ENCODE measurements around the gene FAM161A.
"Not testable (repeated sequence)": the region's sequence is repeated elsewhere in the genome, so short reads cannot be mapped to it uniquely, and the experiment has no call there.

FAM161A gene, protein sequence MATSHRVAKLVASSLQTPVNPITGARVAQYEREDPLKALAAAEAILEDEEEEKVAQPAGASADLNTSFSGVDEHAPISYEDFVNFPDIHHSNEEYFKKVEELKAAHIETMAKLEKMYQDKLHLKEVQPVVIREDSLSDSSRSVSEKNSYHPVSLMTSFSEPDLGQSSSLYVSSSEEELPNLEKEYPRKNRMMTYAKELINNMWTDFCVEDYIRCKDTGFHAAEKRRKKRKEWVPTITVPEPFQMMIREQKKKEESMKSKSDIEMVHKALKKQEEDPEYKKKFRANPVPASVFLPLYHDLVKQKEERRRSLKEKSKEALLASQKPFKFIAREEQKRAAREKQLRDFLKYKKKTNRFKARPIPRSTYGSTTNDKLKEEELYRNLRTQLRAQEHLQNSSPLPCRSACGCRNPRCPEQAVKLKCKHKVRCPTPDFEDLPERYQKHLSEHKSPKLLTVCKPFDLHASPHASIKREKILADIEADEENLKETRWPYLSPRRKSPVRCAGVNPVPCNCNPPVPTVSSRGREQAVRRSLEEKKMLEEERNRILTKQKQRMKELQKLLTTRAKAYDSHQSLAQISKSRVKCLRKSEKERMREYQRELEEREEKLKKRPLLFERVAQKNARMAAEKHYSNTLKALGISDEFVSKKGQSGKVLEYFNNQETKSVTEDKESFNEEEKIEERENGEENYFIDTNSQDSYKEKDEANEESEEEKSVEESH

DNA sequence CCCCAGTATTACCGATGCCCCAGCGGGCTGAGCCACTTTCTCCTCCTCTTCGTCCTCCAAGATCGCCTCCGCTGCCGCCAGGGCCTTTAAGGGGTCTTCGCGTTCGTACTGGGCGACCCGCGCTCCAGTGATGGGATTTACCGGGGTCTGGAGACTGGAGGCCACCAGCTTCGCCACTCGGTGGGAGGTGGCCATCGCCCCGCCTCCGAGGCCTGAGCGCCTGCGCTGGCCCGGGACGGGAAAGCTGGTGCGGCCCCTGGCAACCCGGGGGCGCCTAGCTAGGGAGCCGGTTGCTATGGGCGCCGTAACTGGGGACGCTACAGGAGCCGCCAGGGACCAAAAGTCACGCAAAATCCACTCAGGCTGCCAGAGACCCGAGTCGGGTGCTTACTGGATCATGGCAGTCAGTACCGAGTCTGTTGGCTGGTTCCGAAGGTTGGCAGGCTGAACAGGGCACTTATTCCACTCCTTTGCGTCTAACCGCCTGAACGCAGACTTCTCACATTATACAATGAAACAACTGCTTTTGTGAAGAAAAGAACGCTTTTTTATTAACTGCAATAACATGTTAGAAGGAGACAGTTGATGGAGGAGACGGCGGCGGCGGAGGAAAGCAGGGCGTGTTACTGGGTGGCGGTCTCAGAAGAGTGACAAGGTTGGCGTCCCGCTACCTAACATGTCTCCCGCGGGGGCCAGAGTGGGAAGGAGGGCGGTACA is at the start of gene FAM161A:
Gene FAM161A, minus strand, starts transcription at position 214 of the 717 bp plus-strand sequence. Its CDS starts 19 bp downstream, at position 195.
- peak; percentile 74 for DNase-seq

DNA sequence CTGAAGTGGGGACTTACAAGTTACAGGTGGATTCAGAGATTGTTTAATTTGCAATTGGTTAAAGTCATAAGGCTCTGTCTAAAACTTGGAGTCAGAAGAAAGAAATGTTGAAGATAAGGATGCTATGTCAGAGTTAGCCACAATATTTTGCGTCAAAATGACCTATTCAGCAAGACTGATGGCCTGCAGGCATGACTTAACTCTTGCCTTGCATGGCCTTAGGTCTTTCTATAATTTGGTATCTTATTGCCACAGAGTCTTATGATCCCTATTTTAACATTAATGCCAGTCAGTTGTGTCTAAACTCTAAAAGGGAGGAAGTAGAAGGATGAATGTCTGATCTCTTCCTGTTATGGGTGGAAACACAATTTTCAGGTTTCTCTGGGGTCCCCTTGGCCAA is 46.4 kb upstream of the FAM161A start:
- no peak for DNase-seq

DNA sequence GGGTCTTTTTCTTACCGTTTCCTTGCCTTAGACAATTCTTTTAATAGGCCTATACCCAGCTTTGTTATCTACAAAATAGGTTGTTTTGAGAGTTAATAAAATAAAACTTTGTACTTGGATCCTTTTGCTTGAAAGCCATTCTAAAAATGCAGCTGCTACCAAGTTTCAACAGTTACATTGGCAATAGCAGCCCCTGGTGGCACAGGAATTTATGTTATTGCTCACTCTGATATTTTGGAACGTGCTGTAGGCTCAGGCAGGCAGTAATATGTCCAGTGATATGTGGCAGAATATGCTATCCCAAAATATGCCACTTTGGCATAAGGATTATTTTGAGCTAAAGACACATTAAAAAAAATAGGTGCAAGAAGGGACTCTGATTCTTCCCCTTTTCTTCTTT is 45.0 kb upstream of the FAM161A start:
- DNase-seq: peak; percentile 14

DNA sequence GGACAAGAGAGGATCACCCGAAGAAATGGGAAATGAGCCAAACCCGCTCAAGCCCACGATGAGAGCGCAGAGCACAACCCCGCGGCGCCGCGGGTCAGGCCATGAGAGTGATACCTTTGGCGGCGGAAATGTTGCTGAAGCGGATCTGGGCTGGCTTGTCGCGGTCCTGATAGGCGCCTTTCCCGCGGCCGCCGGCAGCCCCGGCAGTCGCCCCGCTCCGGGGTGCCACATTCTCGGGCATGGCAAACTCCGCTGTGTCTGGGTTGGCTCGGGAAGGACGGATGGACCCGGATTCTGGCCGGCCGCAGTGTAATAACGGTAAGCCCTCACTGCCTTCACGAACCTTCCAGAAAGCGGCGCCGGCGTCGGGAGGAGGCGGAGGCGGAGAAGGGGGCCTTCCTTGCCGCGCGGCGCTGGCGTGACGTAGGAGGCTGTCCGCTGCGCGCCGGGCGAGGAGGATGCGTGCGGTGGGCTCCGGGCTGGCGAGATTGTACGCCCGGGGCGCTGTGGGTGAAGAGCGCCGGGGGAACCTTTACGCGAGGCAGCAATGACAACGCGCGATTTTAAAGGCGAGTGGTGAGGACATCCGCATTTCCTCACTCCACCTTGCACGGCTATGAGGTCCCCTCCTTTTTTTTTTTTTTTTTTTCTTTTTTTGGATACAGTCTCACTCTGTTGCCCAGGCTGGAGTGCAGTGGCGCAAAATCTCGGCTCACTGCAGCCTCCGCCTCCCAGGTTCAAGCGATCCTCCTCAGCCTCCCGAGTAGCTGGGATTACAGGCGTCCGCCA is 34.6 kb upstream of the FAM161A start, which contains the start of gene CCT4:
Gene CCT4, minus strand, starts transcription at position 390 of the 789 bp plus-strand sequence. Its CDS starts 149 bp downstream, at position 241.
- peak; percentile 91 for DNase-seq

DNA sequence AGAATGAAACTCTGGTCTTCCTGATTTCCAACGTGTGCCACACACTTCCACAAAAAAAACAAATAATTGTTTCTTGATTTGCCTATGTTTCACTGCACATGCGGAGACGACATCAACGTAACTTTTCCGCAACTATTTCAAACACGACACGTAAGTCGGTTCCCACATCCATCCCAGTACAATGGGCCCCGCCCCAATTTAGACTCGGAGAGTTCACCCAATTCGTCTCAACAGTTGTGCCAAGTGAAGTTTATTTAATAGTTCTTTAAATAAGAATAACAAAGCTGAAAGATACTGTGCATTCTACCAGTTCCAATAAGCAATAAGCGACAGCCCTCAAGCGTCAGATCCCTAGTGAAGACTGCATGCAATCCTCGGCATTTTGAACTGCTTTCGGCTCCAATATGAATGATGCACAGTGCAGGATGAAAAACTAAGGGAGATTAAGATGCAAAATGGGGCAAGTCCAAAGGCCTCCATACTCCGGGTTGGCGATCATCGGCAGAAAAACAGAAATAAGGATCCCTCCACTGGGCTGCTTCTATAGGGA is 33.9 kb upstream of the FAM161A start:
- no peak for DNase-seq

DNA sequence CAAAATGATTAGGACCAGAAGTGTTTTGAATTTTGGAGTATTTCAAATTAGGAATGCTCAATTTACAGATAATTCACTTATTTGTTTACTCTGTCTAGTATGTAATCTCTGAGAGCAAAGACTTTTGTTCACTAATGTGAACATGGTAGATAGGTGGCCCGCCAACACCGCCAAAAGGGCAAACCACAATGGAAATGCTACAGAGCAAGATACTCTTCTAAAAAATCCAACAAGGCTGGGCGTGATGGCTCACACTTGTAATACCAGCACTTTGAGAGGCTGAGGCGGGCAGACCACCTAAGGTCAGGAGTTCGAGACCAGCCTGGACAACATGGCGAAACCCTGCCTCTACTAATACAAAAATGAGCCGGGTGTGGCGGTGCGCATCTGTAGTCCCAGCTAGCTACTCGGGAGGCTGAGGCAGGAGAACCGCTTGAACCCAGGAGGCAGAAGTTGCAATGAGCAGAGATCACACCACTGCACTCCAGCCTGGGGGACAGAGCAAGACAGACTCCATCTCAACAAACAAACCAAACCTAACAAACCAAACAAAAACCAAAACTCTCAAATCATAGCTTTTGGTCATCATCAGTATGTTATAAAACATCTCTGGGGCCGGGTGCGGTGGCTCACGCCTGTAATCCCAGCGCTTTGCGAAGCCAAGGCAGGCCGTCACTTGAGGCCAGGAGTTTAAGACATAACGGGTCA is 32.2 kb upstream of the FAM161A start:
- no peak for DNase-seq

DNA sequence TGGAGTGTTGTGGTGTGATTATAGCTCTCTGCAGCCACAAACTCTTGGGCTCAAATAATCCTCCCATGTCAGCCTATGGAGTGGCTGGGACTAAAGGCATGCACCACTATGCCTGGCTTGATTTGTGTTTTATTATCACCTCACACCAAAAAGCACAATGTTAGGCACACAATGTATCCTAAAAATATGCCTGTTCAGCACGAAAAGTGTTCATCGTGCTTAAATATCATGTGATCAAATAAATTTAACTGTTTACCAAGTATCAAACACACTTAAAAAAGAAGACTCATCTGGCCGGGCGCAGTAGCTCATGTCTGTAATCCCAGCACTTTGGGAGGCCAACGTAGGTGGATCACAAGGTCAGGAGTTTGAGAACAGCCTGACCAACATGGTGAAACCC is 29.0 kb upstream of the FAM161A start:
- DNase-seq: no peak

DNA sequence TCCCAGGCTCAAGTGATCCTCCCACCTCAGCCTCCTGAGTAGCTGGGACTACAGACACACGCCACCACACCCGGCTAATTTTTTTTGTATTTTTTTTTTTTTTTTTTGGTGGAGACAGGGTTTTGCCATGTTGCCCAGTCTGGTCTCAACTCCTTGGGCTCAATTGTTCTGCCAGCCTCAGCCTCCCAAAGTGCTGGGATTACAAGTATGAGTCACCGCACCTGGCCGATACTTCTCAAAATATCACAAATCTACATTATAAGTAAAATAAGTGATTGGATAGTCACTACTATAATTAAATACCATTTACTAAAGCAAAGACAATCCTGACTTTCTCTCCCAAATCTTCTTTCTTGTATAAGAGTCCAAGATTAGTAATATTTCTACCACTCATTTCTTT is 25.5 kb upstream of the FAM161A start:
- not testable (repeated sequence) for DNase-seq

DNA sequence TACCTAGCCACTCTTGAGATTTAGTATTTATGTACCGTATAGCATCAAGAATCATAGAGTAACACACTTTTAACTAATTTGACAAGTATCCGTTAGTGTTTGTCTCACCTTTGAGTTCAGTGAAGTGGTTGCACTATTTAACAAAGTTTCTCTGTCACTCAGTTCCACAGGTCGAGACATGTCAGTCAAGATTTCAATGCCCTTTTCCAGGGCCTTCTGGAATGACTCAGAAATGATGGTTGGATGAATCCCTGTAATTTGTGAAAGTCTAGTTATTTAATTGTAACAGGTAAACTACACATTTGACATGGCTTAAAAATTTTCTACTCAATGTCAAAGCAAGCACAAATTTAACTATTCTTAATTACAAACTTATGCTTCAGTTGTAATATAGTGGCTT is 24.9 kb upstream of the FAM161A start:
- DNase-seq: no peak

DNA sequence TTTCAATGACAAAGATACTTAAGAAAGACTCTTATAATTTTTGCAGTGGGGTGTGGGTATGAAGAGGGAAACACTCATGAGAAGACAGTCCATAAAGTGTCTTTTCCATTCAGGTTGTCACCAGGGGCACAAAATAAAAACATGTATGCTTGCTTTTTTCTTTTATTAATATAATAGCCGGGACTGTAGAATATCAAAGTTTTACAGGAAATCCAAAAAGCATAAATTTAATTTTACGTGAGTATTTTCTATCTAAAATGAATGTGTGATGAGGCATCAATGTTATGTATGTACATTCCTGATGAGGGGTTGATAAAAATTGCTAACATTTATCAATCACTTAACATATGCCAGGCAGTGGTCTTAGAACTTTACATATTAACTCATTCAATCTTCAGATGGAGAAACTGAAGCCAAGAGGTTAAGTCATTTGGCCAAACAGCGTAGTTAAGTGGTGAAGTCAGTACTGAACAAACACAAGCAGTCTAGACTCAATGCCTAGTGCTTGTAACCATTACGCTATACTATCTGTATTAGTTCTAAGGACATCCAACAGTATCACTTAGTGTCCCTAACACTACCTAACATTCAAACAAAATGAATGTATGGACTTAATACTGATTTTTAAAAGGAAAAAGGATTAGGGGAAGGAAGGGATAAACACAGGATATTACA is 23.8 kb upstream of the FAM161A start:
- DNase-seq: no peak

DNA sequence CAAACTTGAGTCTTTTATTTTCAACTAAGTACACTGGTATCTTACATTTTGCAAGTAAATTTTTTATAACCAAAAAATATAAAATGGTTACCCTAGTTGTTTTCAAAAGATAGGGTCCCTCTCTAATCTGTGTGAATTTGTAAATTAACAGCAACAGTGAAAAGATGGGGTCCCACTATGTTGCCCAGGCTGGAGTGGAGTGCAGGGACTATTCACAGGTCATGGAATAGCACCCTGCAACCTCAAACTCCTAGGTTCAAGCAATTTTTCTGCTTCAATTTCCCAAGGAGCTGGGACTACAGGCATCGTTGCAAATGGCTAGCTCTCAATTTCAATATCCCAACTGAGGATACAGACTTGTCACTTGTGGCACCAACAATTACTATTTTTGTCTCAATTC is 22.5 kb upstream of the FAM161A start:
- DNase-seq: no peak

DNA sequence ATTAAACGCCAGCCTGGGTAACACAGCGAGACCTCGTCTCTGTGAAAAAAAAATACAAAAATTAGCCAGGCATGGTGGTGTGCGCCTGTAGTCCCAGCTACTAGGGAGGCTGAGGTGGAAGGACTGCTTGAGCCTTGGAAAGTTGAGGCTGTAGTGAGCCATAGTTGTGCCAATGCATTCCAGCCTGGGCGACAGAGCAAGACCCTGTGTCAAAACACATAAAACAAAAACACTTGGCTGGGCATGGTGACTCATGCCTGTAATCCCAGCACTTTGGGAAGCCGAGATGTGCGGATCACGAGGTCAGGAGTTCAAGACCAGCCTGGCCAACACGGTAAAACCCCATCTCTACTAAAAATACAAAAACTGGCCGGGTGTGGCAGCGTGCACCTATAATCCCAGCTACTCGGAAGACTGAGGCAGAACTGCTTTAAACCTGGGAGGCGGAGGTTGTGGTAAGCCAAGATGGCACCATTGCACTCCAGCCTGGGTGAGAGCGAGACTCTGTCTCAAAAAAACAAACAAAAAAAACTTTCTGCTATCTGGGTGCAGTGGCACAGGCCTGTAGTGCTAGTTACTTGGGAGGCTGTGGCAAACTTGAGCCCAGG is 12.7 kb upstream of the FAM161A start:
- DNase-seq: not testable (repeated sequence)

DNA sequence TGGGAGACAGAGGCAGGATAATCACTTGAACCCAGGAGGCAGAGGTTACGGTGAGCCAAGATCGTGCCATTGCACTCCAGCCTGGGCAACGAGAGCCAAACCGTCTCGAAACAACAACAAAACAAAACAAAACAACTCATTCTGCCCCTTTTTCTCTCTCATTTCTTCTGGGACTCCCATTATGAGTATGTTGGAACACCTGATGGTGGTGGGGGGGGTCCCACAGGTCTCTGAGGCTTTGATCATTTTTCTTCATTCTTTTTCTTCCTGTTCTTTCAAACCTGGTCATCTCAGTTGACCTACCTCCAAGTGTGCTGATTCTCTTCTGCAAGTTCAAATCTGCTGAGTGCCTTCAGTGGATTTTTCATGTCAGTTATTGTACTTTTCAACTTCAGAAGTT is 8.2 kb upstream of the FAM161A start:
- DNase-seq: no peak

DNA sequence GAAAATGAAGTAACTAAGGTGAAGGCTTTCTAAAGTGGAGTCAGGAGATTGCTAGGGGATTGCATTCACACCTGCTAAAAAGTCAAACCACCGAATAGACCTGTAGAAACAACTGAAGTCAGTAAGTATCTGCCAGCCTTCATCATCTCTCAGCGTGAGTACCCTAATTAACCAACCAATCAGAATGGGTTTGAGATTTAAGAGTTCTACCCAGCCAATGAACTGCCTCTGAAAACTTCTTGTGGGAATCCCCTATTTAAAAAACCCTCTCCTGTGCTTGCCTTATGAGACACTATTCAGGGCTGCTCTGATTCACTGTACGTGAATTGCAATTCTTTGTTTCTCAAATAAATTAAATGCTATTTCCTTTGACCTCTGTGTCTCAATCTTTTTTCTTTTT is 3.4 kb upstream of the FAM161A start:
- DNase-seq: no peak

DNA sequence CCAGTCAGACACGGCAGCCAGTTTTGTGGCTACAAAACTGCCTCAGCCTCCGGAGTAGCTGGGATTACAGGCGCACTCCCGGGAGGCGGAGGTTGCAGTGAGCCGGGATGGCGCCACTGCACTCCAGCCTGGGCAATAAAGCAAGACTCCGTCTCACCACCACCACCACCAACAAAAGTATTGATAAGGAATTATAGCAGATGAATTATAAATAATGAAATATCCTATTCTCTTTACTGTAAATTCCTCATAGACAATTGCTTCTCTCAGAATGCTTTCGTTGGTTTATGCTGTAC is 1.4 kb upstream of the FAM161A start:
- no peak for DNase-seq

DNA sequence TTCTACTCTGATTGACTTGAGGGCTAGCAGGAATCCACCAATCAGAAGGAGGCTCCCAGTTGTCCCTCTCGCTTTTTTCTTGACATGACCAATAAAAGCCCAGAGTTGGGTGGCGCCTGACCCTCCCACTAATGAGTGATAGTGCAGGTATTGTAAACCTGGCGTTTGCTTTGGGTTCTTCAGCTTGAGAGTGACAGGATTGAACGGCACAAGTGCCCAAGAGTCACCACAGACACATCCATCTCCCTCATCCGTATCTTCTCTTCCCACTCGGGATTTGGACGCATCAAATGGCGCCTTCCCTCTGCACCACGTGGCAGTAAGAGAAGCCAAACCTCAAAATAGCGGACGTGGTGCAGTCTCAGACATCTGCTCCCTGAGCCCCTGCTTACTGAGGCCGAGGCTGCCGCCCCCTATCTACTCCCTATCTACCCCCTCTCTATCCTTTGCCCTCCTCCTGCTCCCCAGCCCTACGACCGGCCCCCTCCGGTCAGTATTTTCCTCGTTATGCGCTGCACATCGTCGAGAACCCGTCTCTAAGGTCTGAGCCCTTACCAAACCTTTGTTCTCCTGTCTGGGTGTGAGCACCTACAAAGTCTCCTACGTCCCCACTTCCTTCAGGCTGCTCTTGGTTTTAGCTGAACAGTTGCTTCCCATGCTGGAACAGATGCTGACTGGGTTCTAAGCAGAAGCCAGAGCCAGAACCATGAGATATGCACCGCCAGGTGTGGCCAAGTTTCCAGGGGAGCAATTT is 881 bp upstream of the FAM161A start:
- peak; percentile 98 for DNase-seq

DNA sequence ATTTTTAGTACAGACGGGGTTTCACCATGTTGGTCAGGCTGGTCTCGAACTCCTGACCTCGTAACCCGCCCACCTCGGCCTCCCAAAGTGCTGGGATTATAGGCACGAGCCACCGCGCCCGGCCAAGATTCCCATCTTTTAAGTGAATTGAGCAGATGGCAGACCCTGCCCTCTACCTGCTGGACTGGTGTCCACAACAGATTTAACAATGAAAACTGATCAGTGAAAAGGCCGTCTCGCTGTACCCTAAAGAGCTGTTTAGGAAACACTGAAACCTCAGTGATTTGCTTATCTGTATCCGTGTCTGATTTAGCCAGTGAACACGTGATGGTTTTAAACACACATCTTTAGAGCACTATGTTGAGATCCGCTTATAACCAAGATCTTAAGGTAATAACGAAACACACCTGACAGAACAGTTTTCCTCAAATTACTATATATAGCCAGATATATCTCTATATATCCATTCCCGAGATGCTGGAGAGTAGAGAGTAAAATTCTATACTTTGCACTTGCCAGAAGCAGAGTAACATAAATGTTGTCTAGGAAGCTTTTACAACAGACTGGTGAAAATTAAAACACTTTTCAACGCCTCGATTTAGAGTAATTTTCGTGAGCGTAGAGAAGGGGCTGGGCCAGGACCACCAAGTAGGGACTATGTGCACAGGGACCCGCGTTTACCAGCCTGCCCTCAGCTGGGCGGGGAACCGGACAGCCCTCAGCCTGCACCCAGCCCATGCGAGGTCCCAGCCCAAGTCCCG is 594 bp downstream of the FAM161A start:
- DNase-seq: peak; percentile 45

DNA sequence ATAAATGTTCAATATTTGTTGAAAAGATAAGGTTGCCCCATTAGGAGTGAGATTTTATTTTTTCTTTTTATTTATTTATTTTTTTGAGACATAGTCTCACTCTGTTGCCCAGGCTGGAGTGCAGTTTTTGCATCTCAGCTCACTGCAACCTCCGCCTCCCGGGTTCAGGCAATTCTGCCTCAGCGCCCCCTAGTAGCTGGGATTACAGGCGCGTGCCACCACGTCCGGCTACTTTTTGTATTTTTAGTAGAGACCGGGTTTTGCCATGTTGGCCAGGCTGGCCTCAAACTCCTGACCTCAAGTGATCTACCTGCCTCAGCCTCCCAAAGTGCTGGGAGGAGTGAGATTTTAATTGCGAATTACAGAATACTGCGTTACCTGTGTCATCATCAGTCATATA is 2.6 kb downstream of the FAM161A start:
- not testable (repeated sequence) for DNase-seq

DNA sequence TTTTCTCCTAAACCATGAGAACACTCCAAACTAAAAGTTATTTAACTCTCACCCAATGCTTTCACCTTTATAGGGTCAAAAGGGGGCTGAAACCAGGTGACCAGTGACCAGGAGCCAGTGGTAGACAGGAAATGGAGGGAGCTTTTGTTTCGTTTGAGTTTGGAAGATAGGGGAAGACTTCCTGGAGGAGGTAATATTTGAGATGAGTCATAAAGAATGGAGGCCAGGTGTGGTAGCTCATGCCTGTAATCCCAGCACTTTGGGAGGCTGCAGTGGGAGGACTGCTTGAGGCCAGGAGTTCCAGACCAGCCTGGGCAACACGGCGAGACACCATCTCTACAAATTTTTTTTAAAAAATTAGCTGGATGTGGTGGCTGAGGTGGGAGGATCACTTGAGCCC is 8.5 kb downstream of the FAM161A start:
- DNase-seq: no peak

Measured in NCI-H2171 treated with DMSO at 0.1 percent for 48 hours (cell line).